H1 (cell line): Measurements from ENCODE around the gene PRKAR2A. TPM values are rescaled to one million over a fixed set of nuclear protein-coding genes. Genes with fewer than 3 reads are reported as not detected.
A peak's percentile ranks its signal among the peaks of the same experiment; 100 is the strongest.

Experiments used
- CHD7 ChIP-seq: fragments of 300-600 bp; sonication (generic); IDR thresholded peaks from 2 replicates; pipeline ENCODE4 v1.7.1; 2012; ENCODE audit warnings: low read length, moderate library complexity, mild to moderate bottlenecking, inconsistent platforms; ENCODE audit not compliant: insufficient replicate concordance
- CREB1 ChIP-seq: IDR thresholded peaks from 2 replicates; pipeline ENCODE4 v1.6.1; 2012; ENCODE audit warnings: inconsistent platforms
- CTCF ChIP-seq, 3 experiments: IDR thresholded peaks; 1 replicate in 2 of 3; 2 replicates in 1 of 3; pipeline versions ENCODE4 v1.5.1 to v1.6.1; 2011; ENCODE audit warnings: low read length in 3 of 3, mild to moderate bottlenecking in 3 of 3, inconsistent platforms in 2 of 3, low read depth in 1 of 3, moderate library complexity in 1 of 3; ENCODE audit not compliant: insufficient read depth in 1 of 3; ENCODE audit errors: control extremely low read depth in 1 of 3
- EZH2 ChIP-seq: fragments of 200-600 bp; sonication (generic); IDR thresholded peaks from 2 replicates; pipeline ENCODE4 v1.7.1; 2012; ENCODE audit warnings: low read depth, mild to moderate bottlenecking, moderate library complexity, low read length, inconsistent platforms; ENCODE audit not compliant: severe bottlenecking
- KDM1A ChIP-seq: fragments of 200-600, 300-600 bp; sonication (generic); IDR thresholded peaks from 2 replicates; pipeline ENCODE4 v1.7.1; 2016; ENCODE audit warnings: mild to moderate bottlenecking, low read length, borderline replicate concordance
- MAX ChIP-seq: IDR thresholded peaks from 2 replicates; pipeline ENCODE4 v1.6.1; 2012; ENCODE audit warnings: inconsistent platforms
- RFX5 ChIP-seq: IDR thresholded peaks from 2 replicates; pipeline ENCODE4 v1.6.1; 2011; ENCODE audit warnings: low read depth, low read length, improper control_type of control experiment, borderline replicate concordance
- TEAD4 ChIP-seq: IDR thresholded peaks from 2 replicates; pipeline ENCODE4 v1.6.1; 2012; ENCODE audit warnings: low read depth, low read length, inconsistent platforms, mixed read lengths
- YY1 ChIP-seq: IDR thresholded peaks from 2 replicates; pipeline ENCODE4 v1.6.1; 2011; ENCODE audit warnings: low read depth, mild to moderate bottlenecking, low read length
- polyA plus RNA-seq, 7 experiments: library from polyadenylated mRNA; depleted of rRNA in 3 of 7; stranded (reverse) in 5 of 7; unstranded in 2 of 7; fragments of >200 nt in 5 of 7; fragments of 200-250 nt in 2 of 7; gene quantifications; 1 replicate in 5 of 7; 2 replicates in 1 of 7; 4 replicates in 1 of 7; pipeline versions ENCODE4 v1.2.1 to v1.2.3, GENCODE V29; 2011 to 2013; ENCODE audit warnings: missing spikeins in 2 of 7, mixed read lengths in 2 of 7
- total RNA-seq: library from RNA; stranded (reverse); fragmentation: NEBNext Ultra II Directional; extraction: Animal tissue kit (Norgen Biotek cat#: 25700); gene quantifications from 2 replicates; pipeline ENCODE4 v1.2.1, GENCODE V29; 2021

Gene PRKAR2A
- total and polyA plus RNA-seq, 2 of the 8 experiments (the other 6 are each of a cell fraction or from before 2014, with no cell fraction given) = 6.3 to 42.4 TPM

GRCh38 chr3:48847053-48847503, 596 bp downstream of the PRKAR2A start (continued):
- TF ChIP-seq CHD7 (no peak), CREB1 (no peak), CTCF (IDR thresholded peaks at IDR 0.05; ENCODE audit: control extremely low read depth in 1 of 3, insufficient read depth in 1 of 3, low read depth in 1 of 3, low read length in 3 of 3) (no peak), MAX (no peak; the same call in 1 of the 2 replicates), EZH2 (peak; percentile 29), TEAD4 (no peak), KDM1A (no peak), YY1 (no peak), RFX5 (no peak)
